Mesenchymal stem cell (in vitro differentiated cells and primary cell): ENCODE data around the gene TENM4.

Source experiments
- DNase-seq: peaks from one replicate; pipeline ENCODE4 v3.0.0-alpha.2; 2013
- H2AFZ ChIP-seq: one replicate; pipeline ENCODE4 v1.6.1; 2013; ENCODE audit warnings: low read depth, mild to moderate bottlenecking, control low read depth, inconsistent platforms, low read length, moderate library complexity
- H2AK5ac ChIP-seq: 2 replicates; pipeline ENCODE4 v1.6.1; 2013; ENCODE audit warnings: low read length, moderate library complexity, mild to moderate bottlenecking, inconsistent platforms; ENCODE audit not compliant: severe bottlenecking
- H2BK120ac ChIP-seq: one replicate; pipeline ENCODE4 v1.6.1; 2013; ENCODE audit warnings: low read depth, mild to moderate bottlenecking, inconsistent platforms, low read length, moderate library complexity
- H2BK12ac ChIP-seq, 2 experiments: one replicate each; pipeline ENCODE4 v1.6.1; 2013; ENCODE audit warnings: inconsistent platforms in 2 of 2, low read length in 2 of 2, mild to moderate bottlenecking in 2 of 2, moderate library complexity in 2 of 2, control low read depth in 1 of 2
- H2BK15ac ChIP-seq: one replicate; pipeline ENCODE4 v1.6.1; 2013; ENCODE audit warnings: mild to moderate bottlenecking, low read depth, inconsistent platforms; ENCODE audit not compliant: poor library complexity, severe bottlenecking
- H2BK5ac ChIP-seq: 2 replicates; pipeline ENCODE4 v1.6.1; 2013; ENCODE audit warnings: low read depth, mild to moderate bottlenecking, low read length, control low read depth, inconsistent platforms; ENCODE audit not compliant: poor library complexity, severe bottlenecking
- H3K14ac ChIP-seq, 2 experiments: one replicate each; pipeline ENCODE4 v1.6.1; 2013; ENCODE audit warnings: inconsistent platforms in 2 of 2, low read length in 2 of 2, control low read depth in 1 of 2, mild to moderate bottlenecking in 1 of 2, moderate library complexity in 1 of 2
- H3K18ac ChIP-seq, 2 experiments: one replicate each; pipeline ENCODE4 v1.6.1; 2013; ENCODE audit warnings: inconsistent platforms in 2 of 2, low read length in 2 of 2, control low read depth in 1 of 2, low read depth in 1 of 2, mild to moderate bottlenecking in 1 of 2
- H3K23ac ChIP-seq, 2 experiments: one replicate each; pipeline ENCODE4 v1.6.1; 2013; ENCODE audit warnings: inconsistent platforms in 2 of 2, low read length in 2 of 2, mild to moderate bottlenecking in 2 of 2, moderate library complexity in 2 of 2, control low read depth in 1 of 2
- H3K27ac ChIP-seq: 2 replicates; pipeline ENCODE4 v1.5.1; 2013; ENCODE audit warnings: mild to moderate bottlenecking, moderate library complexity, low read length, control low read depth, inconsistent platforms; ENCODE audit not compliant: poor library complexity, severe bottlenecking
- H3K27me3 ChIP-seq, 2 experiments: 2 replicates each; pipeline versions ENCODE4 v1.6.1 to v1.7.0; 2013; ENCODE audit warnings: low read length in 2 of 2, mild to moderate bottlenecking in 2 of 2, moderate library complexity in 2 of 2, control low read depth in 1 of 2, inconsistent platforms in 1 of 2; ENCODE audit not compliant: control insufficient read depth in 1 of 2, insufficient read depth in 1 of 2
- H3K36me3 ChIP-seq, 2 experiments: 2 replicates each; pipeline versions ENCODE4 v1.6.1 to v1.7.0; 2013; ENCODE audit warnings: low read length in 2 of 2, control low read depth in 1 of 2, inconsistent platforms in 1 of 2, low read depth in 1 of 2, mild to moderate bottlenecking in 1 of 2; ENCODE audit not compliant: insufficient read depth in 2 of 2, control insufficient read depth in 1 of 2
- H3K4ac ChIP-seq, 2 experiments: one replicate each; pipeline ENCODE4 v1.6.1; 2013; ENCODE audit warnings: inconsistent platforms in 2 of 2, low read length in 2 of 2, mild to moderate bottlenecking in 2 of 2, moderate library complexity in 2 of 2, control low read depth in 1 of 2, low read depth in 1 of 2
- H3K4me1 ChIP-seq: 2 replicates; pipeline ENCODE4 v1.6.1; 2013; ENCODE audit warnings: low read depth, low read length, control low read depth; ENCODE audit not compliant: control insufficient read depth, insufficient read depth
- H3K4me2 ChIP-seq: 2 replicates; pipeline ENCODE4 v1.6.1; 2013; ENCODE audit warnings: low read length, mild to moderate bottlenecking, inconsistent platforms; ENCODE audit not compliant: poor library complexity, severe bottlenecking
- H3K4me3 ChIP-seq, 2 experiments: 2 replicates each; pipeline versions ENCODE4 v1.5.1 to v1.7.0; 2013; ENCODE audit warnings: low read length in 2 of 2, mild to moderate bottlenecking in 2 of 2, control low read depth in 1 of 2, low read depth in 1 of 2; ENCODE audit not compliant: insufficient read depth in 1 of 2
- H3K79me1 ChIP-seq: replicated peaks from 2 replicates; pipeline ENCODE4 v1.6.1; 2013; ENCODE audit warnings: mild to moderate bottlenecking, control low read depth, low read length, inconsistent platforms; ENCODE audit not compliant: poor library complexity, severe bottlenecking
- H3K9ac ChIP-seq: 2 replicates; pipeline ENCODE4 v1.7.0; 2013; ENCODE audit warnings: mild to moderate bottlenecking, low read length, moderate library complexity
- H3K9me3 ChIP-seq: 2 replicates; pipeline ENCODE4 v1.7.0; 2013; ENCODE audit warnings: mild to moderate bottlenecking, low read length; ENCODE audit not compliant: control insufficient read depth
- H4K8ac ChIP-seq: one replicate; pipeline ENCODE4 v1.6.1; 2013; ENCODE audit warnings: inconsistent platforms, mild to moderate bottlenecking, low read length, moderate library complexity
- H4K91ac ChIP-seq: one replicate; pipeline ENCODE4 v1.6.1; 2013; ENCODE audit warnings: mild to moderate bottlenecking, low read length, inconsistent platforms
- WGBS: methylation state at CpG from one replicate; pipeline ENCODE4 v1.1.7; 2013; ENCODE audit warnings: mixed read lengths; 5-methylcytosine and 5-hydroxymethylcytosine counted together

Gene TENM4

GRCh38 chr11:78943154-78943553 lies 497.7 kb downstream of the TENM4 start:
- Histone ChIP-seq H3K27ac (no peak overlapping the region), H3K9ac (no peak overlapping the region), H3K79me1 (no peaks in the 10 kb centered on the region), H2BK120ac (no peak overlapping the region), H3K4me3 (no peak overlapping the region), H3K4me2 (no peak overlapping the region), H3K27me3 (peaks cover 0 to 10% of the 10 kb centered on the region in 2 experiments), H4K8ac (no peak overlapping the region), H4K91ac (no peak overlapping the region), H3K4me1 (peaks cover 2% of the 10 kb centered on the region), H3K36me3 (no peaks in the 10 kb centered on the region), H2AFZ (no peak overlapping the region), H2BK12ac (no peak overlapping the region), H2AK5ac (no peak overlapping the region), H3K23ac (no peak overlapping the region), H3K9me3 (peaks cover 10% of the 10 kb centered on the region), H3K18ac (no peak overlapping the region), H3K14ac (no peak overlapping the region), H2BK5ac (no peak overlapping the region), H2BK15ac (no peak overlapping the region), H3K4ac (no peak overlapping the region)
- WGBS = 57% methylated on average over 2 of the region's 3 CpGs
- DNase-seq = no peak

- Histone ChIP-seq H3K23ac (no peak overlapping the region), H4K91ac (no peak overlapping the region), H4K8ac (no peak overlapping the region), H2BK12ac (no peak overlapping the region), H3K36me3 (no peaks in the 10 kb centered on the region), H3K27ac (no peak overlapping the region), H3K4me2 (no peak overlapping the region), H3K18ac (no peak overlapping the region), H3K4ac (no peak overlapping the region), H2BK15ac (no peak overlapping the region), H2AK5ac (no peak overlapping the region), H2AFZ (no peak overlapping the region), H3K4me1 (peaks cover 2% of the 10 kb centered on the region), H3K9me3 (peaks cover 7% of the 10 kb centered on the region), H3K4me3 (no peak overlapping the region), H2BK120ac (no peak overlapping the region), H3K27me3 (peaks cover 0 to 7% of the 10 kb centered on the region in 2 experiments), H2BK5ac (no peak overlapping the region), H3K79me1 (no peaks in the 10 kb centered on the region), H3K14ac (no peak overlapping the region), H3K9ac (no peak overlapping the region)
- WGBS = 83% methylated on average over 10 of the region's 10 CpGs
- no peak for DNase-seq
Observed at GRCh38 chr11:78941226-78941851, 499.5 kb downstream of the TENM4 start.

GRCh38 chr11:78940500-78941225 lies 500.2 kb downstream of the TENM4 start:
- Histone ChIP-seq H3K79me1 (no peaks in the 10 kb centered on the region), H4K8ac (no peak overlapping the region), H3K4me3 (no peak overlapping the region), H2AFZ (no peak overlapping the region), H3K27ac (no peak overlapping the region), H3K4me1 (peaks cover 2% of the 10 kb centered on the region), H2BK15ac (no peak overlapping the region), H4K91ac (no peak overlapping the region), H2AK5ac (no peak overlapping the region), H3K9me3 (no peaks in the 10 kb centered on the region), H3K4ac (no peak overlapping the region), H2BK12ac (no peak overlapping the region), H3K36me3 (no peaks in the 10 kb centered on the region), H3K9ac (no peak overlapping the region), H3K27me3 (peaks cover 0 to 7% of the 10 kb centered on the region in 2 experiments), H3K23ac (no peak overlapping the region), H3K18ac (no peak overlapping the region), H3K4me2 (no peak overlapping the region), H3K14ac (no peak overlapping the region), H2BK5ac (no peak overlapping the region), H2BK120ac (no peak overlapping the region)
- WGBS = 70% methylated on average over 6 of the region's 6 CpGs
- DNase-seq = no peak

- no peak overlapping the region for H2BK15ac ChIP-seq
- H4K8ac ChIP-seq = no peak overlapping the region
- DNase-seq = no peak
- no peaks in the 10 kb centered on the region for H3K79me1 ChIP-seq
- no peak overlapping the region for H3K4ac ChIP-seq
- no peak overlapping the region for H2AK5ac ChIP-seq
- no peak overlapping the region for H3K4me2 ChIP-seq
- H2BK120ac ChIP-seq = no peak overlapping the region
- no peak overlapping the region for H3K9ac ChIP-seq
- H3K36me3 ChIP-seq = no peaks in the 10 kb centered on the region
- no peak overlapping the region for H3K14ac ChIP-seq
- no peak overlapping the region for H3K27ac ChIP-seq
- H3K27me3 ChIP-seq = peaks cover 0 to 2% of the 10 kb centered on the region in 2 experiments
- H2BK12ac ChIP-seq = no peak overlapping the region
- no peak overlapping the region for H3K4me3 ChIP-seq
- no peak overlapping the region for H3K23ac ChIP-seq
- H3K18ac ChIP-seq = no peak overlapping the region
- H2AFZ ChIP-seq = no peak overlapping the region
- no peaks in the 10 kb centered on the region for H3K9me3 ChIP-seq
- H4K91ac ChIP-seq = no peak overlapping the region
- H3K4me1 ChIP-seq = peaks cover 2% of the 10 kb centered on the region
- no peak overlapping the region for H2BK5ac ChIP-seq
- 19% methylated on average over 5 of the region's 7 CpGs for WGBS
Observed at GRCh38 chr11:78938971-78939370, 501.9 kb downstream of the TENM4 start.
